ENCODE data around the gene RAB3IL1.

The RAB3IL1 gene

GRCh38 chr11:61866231-61866957, 51.0 kb downstream of the RAB3IL1 start:
- DNase-seq (ENCODE audit: low read depth), result no peak

GRCh38 chr11:61864814-61865775, 52.3 kb downstream of the RAB3IL1 start:
- DNase-seq (ENCODE audit: low read depth), result no peak

- no peak for DNase-seq (ENCODE audit: low read depth)
Measured at GRCh38 chr11:61863548-61864081, 53.8 kb downstream of the RAB3IL1 start.

GRCh38 chr11:61862714-61863547, 54.4 kb downstream of the RAB3IL1 start:
- no peak for DNase-seq (ENCODE audit: low read depth)

GRCh38 chr11:61861634-61862033, 55.7 kb downstream of the RAB3IL1 start:
- DNase-seq (ENCODE audit: low read depth), result no peak

- DNase-seq (ENCODE audit: low read depth), result no peak
Measured at GRCh38 chr11:61860054-61860903, 57.1 kb downstream of the RAB3IL1 start.

GRCh38 chr11:61855939-61856680, 61.3 kb downstream of the RAB3IL1 start:
- DNase-seq (ENCODE audit: low read depth), result no peak

GRCh38 chr11:61854966-61855714, 62.2 kb downstream of the RAB3IL1 start:
- DNase-seq (ENCODE audit: low read depth), result no peak

GRCh38 chr11:61854206-61854895, 63.0 kb downstream of the RAB3IL1 start:
- DNase-seq (ENCODE audit: low read depth), result no peak

- no peak for DNase-seq (ENCODE audit: low read depth)
Measured at GRCh38 chr11:61853698-61854169, 63.6 kb downstream of the RAB3IL1 start.

- DNase-seq (ENCODE audit: low read depth), result no peak
Measured at GRCh38 chr11:61851900-61852295, 65.5 kb downstream of the RAB3IL1 start.

- no peak for DNase-seq (ENCODE audit: low read depth)
Measured at GRCh38 chr11:61851113-61851899, 66.1 kb downstream of the RAB3IL1 start.

- no peak for DNase-seq (ENCODE audit: low read depth)
Measured at GRCh38 chr11:61850687-61851086, 66.7 kb downstream of the RAB3IL1 start.

GRCh38 chr11:61848631-61849030, 68.7 kb downstream of the RAB3IL1 start:
- no peak for DNase-seq (ENCODE audit: low read depth)

GRCh38 chr11:61847914-61848581, 69.3 kb downstream of the RAB3IL1 start:
- DNase-seq (ENCODE audit: low read depth), result no peak
